CD14-positive monocyte (primary cell): ENCODE data around the gene ASPHD2. TPM values are rescaled to one million over a fixed set of nuclear protein-coding genes. Genes with fewer than 3 reads are reported as not detected.

Experiments
- DNase-seq, 3 donors: peaks; one replicate each; pipeline ENCODE4 v3.0.0-alpha.2; 2011 to 2022
- H2AFZ ChIP-seq: 2 replicates; pipeline ENCODE4 v1.6.0; 2012; ENCODE audit warnings: mild to moderate bottlenecking, low read depth, low read length, inconsistent platforms; ENCODE audit not compliant: insufficient read depth, poor library complexity, severe bottlenecking
- H3K27ac ChIP-seq, 2 donors: 1 replicate in 1 of 2; 2 replicates in 1 of 2; pipeline ENCODE4 v1.5.1; 2012 to 2013; ENCODE audit warnings: low read length in 2 of 2, control low read depth in 1 of 2, inconsistent platforms in 1 of 2, low read depth in 1 of 2, mild to moderate bottlenecking in 1 of 2
- H3K27me3 ChIP-seq, 2 donors: one replicate each; pipeline versions ENCODE4 v1.6.0 to v1.6.1; 2011 to 2013; ENCODE audit warnings: low read length in 2 of 2; ENCODE audit not compliant: control insufficient read depth in 2 of 2, insufficient read depth in 2 of 2
- H3K36me3 ChIP-seq, 2 donors: replicated peaks in 1 of 2; 1 replicate in 1 of 2; 2 replicates in 1 of 2; pipeline versions ENCODE4 v1.5.1 to v1.6.1; 2012 to 2013; ENCODE audit warnings: low read length in 2 of 2, control low read depth in 1 of 2, inconsistent platforms in 1 of 2, mild to moderate bottlenecking in 1 of 2; ENCODE audit not compliant: insufficient read depth in 2 of 2, control insufficient read depth in 1 of 2
- H3K4me1 ChIP-seq, 2 donors: 1 replicate in 1 of 2; 2 replicates in 1 of 2; pipeline versions ENCODE4 v1.5.1 to v1.6.1; 2012 to 2013; ENCODE audit warnings: low read length in 2 of 2, control low read depth in 1 of 2, inconsistent platforms in 1 of 2, mild to moderate bottlenecking in 1 of 2, moderate library complexity in 1 of 2; ENCODE audit not compliant: insufficient read depth in 2 of 2, control insufficient read depth in 1 of 2
- H3K4me2 ChIP-seq: replicated peaks from 2 replicates; pipeline ENCODE3; 2012; ENCODE audit warnings: low read length, moderate library complexity, mild to moderate bottlenecking; ENCODE audit not compliant: poor library complexity, severe bottlenecking; ENCODE audit errors: extremely low read depth
- H3K4me3 ChIP-seq, 3 experiments: fragments of 200-600 bp in 1 of 3; sonication (generic) in 1 of 3; replicated peaks in 1 of 3; 1 replicate in 2 of 3; 2 replicates in 1 of 3; pipeline ENCODE4 v1.5.1; 2011 to 2013; ENCODE audit warnings: low read length in 3 of 3, mild to moderate bottlenecking in 3 of 3, control low read depth in 2 of 3, low read depth in 2 of 3, inconsistent platforms in 1 of 3, moderate library complexity in 1 of 3
- H3K79me2 ChIP-seq: 2 replicates; pipeline ENCODE4 v1.6.0; 2012; ENCODE audit warnings: mild to moderate bottlenecking, control low read depth, inconsistent platforms, low read length, moderate library complexity; ENCODE audit not compliant: insufficient read depth
- H3K9ac ChIP-seq: 2 replicates; pipeline ENCODE4 v1.6.0; 2017; ENCODE audit warnings: low read length, mild to moderate bottlenecking; ENCODE audit not compliant: insufficient read depth, poor library complexity, severe bottlenecking
- H3K9me3 ChIP-seq, 2 donors: replicated peaks in 1 of 2; 1 replicate in 1 of 2; 2 replicates in 1 of 2; pipeline versions ENCODE4 v1.5.1 to v1.6.1; 2012 to 2013; ENCODE audit warnings: low read length in 2 of 2, control low read depth in 1 of 2; ENCODE audit not compliant: control insufficient read depth in 1 of 2, insufficient read depth in 1 of 2
- H4K20me1 ChIP-seq: 2 replicates; pipeline ENCODE4 v1.6.0; 2012; ENCODE audit warnings: mild to moderate bottlenecking, low read length, control low read depth, moderate library complexity; ENCODE audit not compliant: insufficient read depth
- H3K27ac Mint-ChIP-seq, 7 donors: one replicate each; pipeline ENCODE4 v1.8.0; 2020; ENCODE audit warnings: mild to moderate bottlenecking in 7 of 7, mixed read lengths in 7 of 7, moderate library complexity in 6 of 7, inconsistent platforms in 2 of 7
- H3K27me3 Mint-ChIP-seq, 3 donors: one replicate each; pipeline ENCODE4 v1.8.0; 2021 to 2022; ENCODE audit warnings: low read depth in 3 of 3, mild to moderate bottlenecking in 3 of 3, mixed read lengths in 3 of 3, moderate library complexity in 3 of 3, inconsistent platforms in 1 of 3
- H3K36me3 Mint-ChIP-seq, 2 donors: one replicate each; pipeline ENCODE4 v1.8.0; 2020; ENCODE audit warnings: mixed read lengths in 2 of 2, inconsistent platforms in 1 of 2, mild to moderate bottlenecking in 1 of 2
- H3K4me1 Mint-ChIP-seq: one replicate; pipeline ENCODE4 v1.8.0; 2020; ENCODE audit warnings: mild to moderate bottlenecking, mixed read lengths
- H3K4me3 Mint-ChIP-seq, 2 donors: one replicate each; pipeline ENCODE4 v1.8.0; 2020; ENCODE audit warnings: mild to moderate bottlenecking in 2 of 2, mixed read lengths in 2 of 2, moderate library complexity in 1 of 2
- H3K9me3 Mint-ChIP-seq, 7 donors: one replicate each; pipeline ENCODE4 v1.8.0; 2020 to 2022; ENCODE audit warnings: mixed read lengths in 7 of 7, mild to moderate bottlenecking in 6 of 7, moderate library complexity in 6 of 7, inconsistent platforms in 2 of 7
- CTCF ChIP-seq: fragments of 200-600 bp; IDR thresholded peaks from one replicate; pipeline ENCODE4 v1.8.0; 2022; ENCODE audit warnings: antibody characterized with exemption, mild to moderate bottlenecking
- WGBS: methylation state at CpG from one replicate; pipeline ENCODE4 v1.1.5; 2013; ENCODE audit warnings: missing lambda C conversion rate; ENCODE audit not compliant: insufficient coverage; 5-methylcytosine and 5-hydroxymethylcytosine counted together
- intact Hi-C, 2 donors: fragments of 100-400 bp; cut with micrococcal nuclease; formaldehyde crosslinking; loops; one replicate each; pipeline versions ENCODE4 v1.15.0 to v1.15.1; 2023
- polyA plus RNA-seq, 3 donors: library from polyadenylated mRNA; depleted of rRNA in 1 of 3; unstranded in 2 of 3; stranded (reverse) in 1 of 3; fragments of 300-500 nt in 2 of 3; fragments of >200 nt in 1 of 3; fragmentation: Illumina TruSeq in 2 of 3; gene quantifications; 1 replicate in 2 of 3; 2 replicates in 1 of 3; pipeline ENCODE4 v1.2.3, GENCODE V29; 2012 to 2021

ASPHD2 gene
- polyA plus RNA-seq, 3 donors: 2.6 to 6.2 (median 4.1) TPM

DNA sequence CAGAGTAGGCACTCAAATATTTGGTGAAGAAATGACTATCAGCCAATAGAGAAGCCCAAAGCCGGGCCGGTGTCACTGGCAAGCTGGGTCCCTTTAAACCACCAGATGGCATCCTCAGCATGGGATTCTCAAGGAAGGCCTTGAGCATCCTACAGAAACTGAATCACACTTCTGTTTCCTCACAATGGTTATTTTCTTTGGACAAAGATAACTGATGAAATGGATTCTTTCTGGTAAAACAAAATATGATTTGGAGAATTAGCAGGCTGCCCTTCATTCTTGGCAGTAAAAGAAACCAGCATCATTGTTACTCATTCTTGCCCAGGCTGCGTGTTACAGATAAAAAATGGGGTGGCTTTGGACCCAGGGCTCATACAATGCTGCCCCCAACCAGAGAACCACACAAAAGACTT is 30.3 kb upstream of the ASPHD2 start:
- Histone ChIP-seq H3K9ac (no peak overlapping the region), H2AFZ (no peak overlapping the region), H3K36me3 (no peaks in the 10 kb centered on the region), H3K4me2 (no peak overlapping the region), H3K79me2 (no peaks in the 10 kb centered on the region), H3K4me1 (peaks cover under 1 to 4% of the 10 kb centered on the region in 2 donors), H3K27ac (no peak overlapping the region), H3K4me3 (no peak overlapping the region), H3K27me3 (no peaks in the 10 kb centered on the region), H3K9me3 (no peaks in the 10 kb centered on the region), H4K20me1 (no peaks in the 10 kb centered on the region)
- intact Hi-C loops: loop anchor here (1.0 to 10.0 kb wide), 3 partner anchors 63 to 256 kb away; partner anchors contain the start of gene MIAT (in 1 of the 2)
- WGBS: no CpG with 5 or more reads among the region's 3 CpGs
- peaks cover 0 to 1% (median 0%) of the 10 kb centered on the region in 3 donors for H3K27me3 Mint-ChIP-seq
- peaks cover 6% of the 10 kb centered on the region for H3K4me1 Mint-ChIP-seq
- no peaks in the 10 kb centered on the region for H3K36me3 Mint-ChIP-seq
- peaks cover 0 to 3% (median 0%) of the 10 kb centered on the region in 7 donors for H3K9me3 Mint-ChIP-seq
- H3K27ac Mint-ChIP-seq: peak overlapping the region in 1 of 7 donors; percentile 62
- no peak overlapping the region for H3K4me3 Mint-ChIP-seq
- DNase-seq: peak; percentile 58 to 71 (median 64)
- peak; percentile 85 for TF ChIP-seq CTCF

DNA sequence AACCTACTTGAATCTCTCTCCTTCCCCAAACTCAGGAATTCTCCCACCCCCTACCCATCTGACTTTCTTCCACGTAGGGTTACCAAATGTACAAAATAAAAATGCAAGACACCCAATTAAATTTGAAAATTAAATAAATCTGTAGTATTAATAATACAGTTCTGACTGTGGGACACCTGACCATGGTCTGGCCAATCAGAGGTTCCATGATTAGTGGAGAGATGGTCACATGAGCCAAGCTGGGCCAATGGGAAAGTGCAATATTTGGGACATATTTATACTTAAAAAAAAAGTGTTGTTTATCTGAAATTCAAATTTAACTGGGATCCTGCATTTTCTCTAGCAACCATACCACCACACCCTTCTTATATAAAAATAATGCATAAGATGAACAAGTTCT is 29.8 kb upstream of the ASPHD2 start:
- Histone ChIP-seq H4K20me1 (no peaks in the 10 kb centered on the region), H3K79me2 (no peaks in the 10 kb centered on the region), H3K27me3 (no peaks in the 10 kb centered on the region), H3K4me1 (peaks cover 6 to 9% of the 10 kb centered on the region in 2 donors), H3K9me3 (no peaks in the 10 kb centered on the region), H3K9ac (no peak overlapping the region), H3K27ac (no peak overlapping the region), H2AFZ (no peak overlapping the region), H3K4me2 (no peak overlapping the region), H3K4me3 (no peak overlapping the region), H3K36me3 (no peaks in the 10 kb centered on the region)
- Mint-ChIP-seq H3K4me1 (peaks cover 11% of the 10 kb centered on the region), H3K9me3 (peaks cover 0 to 3% (median 0%) of the 10 kb centered on the region in 7 donors), H3K27me3 (peaks cover 0 to 1% (median 0%) of the 10 kb centered on the region in 3 donors), H3K36me3 (no peaks in the 10 kb centered on the region), H3K27ac (no peak overlapping the region), H3K4me3 (no peak overlapping the region)
- TF ChIP-seq CTCF: no peak
- no peak for DNase-seq
- intact Hi-C loops: loop anchor here in 1 of 2 donors (2.0 to 10.0 kb wide), 2 partner anchors 64 to 256 kb away; partner anchors contain the start of gene MIAT
- no CpG with 5 or more reads among the region's 1 CpG for WGBS
